ENCODE measurements around the gene LRWD1. TPM values are rescaled to one million over a fixed set of nuclear protein-coding genes. Genes with fewer than 3 reads are reported as not detected.

LRWD1 gene
- total RNA-seq (2014; rRNA removed; shearing (Covaris generic); ENCODE audit: low replicate concordance), result 35.4 and 47.4 TPM in 2 replicates

DNA sequence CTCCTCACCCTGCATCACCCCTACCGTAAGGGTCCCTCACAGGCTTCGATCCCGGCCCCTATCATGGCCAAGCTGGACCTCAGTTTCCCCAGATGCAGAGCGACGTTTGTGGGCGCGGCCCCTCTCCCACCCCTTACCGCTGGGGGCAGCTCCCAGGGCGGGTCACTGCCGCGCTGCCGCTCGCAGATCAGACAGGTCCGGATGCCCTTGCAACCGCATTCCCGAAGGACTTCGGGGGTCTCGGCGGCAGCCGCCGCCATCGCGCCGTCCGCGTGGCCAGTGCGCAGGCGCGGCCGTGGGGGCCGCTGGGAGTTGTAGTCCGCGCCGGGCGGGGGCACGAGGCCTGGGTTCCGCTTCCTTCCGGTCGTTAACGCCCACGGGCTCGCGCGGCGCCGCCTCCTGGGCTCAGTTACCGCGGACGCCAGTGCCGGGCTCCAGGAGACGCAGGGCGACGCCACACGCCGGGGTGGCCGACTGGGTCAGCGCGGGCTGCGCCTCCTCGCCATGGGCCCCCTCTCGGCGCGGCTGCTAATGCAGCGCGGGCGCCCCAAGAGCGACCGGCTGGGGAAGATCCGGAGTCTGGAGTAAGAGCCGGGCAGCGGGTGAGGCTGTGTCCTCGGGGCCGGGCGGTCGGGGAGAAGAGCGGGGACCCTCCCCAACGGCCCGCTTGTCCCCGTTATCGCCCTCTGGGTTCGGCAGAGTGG lies at the start of gene LRWD1, which contains the start of gene ALKBH4:
LRWD1 (plus strand) TSS at position 408 of the 704 bp plus-strand sequence; CDS start at position 505, 97 bp downstream.
ALKBH4 (minus strand) TSS at position 287 of the 704 bp plus-strand sequence; CDS start at position 260, 27 bp downstream.
- in situ Hi-C loops (cut with HindIII; ENCODE audit: low pct_unique_long_range_greater_than_20kb, low sequenced_read_pairs), result no loop called here
- DNase-seq (ENCODE audit: low read depth), result peak; percentile 81

DNA sequence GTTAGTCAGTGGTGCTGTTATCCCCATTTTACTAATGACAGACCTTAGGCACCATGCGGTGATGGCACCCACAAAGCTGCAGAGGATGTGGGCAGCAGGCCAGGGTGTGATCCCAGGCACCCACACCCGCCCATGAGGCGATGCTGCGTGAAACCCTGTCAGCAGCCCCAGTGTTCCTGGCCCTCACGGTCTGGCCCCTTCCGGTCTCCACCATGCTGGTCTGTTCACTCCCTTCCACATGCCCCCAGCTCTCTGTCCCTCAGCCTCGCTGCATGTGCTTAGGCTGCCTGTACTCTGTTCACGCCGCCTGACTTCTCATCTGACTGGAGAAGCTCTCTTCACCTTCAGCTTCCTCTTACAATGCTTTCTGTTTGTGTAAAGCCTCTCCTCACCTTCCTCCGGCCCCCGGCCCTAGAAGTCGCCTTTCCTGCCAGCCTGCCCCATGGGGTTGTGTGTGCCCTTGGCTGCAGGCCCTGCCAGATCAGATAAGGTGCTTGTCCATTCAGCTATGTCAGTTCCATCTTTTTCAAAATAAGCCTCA lies 49.0 kb upstream of the LRWD1 start:
- no peak for DNase-seq (ENCODE audit: low read depth)
- in situ Hi-C loops (cut with HindIII; ENCODE audit: low pct_unique_long_range_greater_than_20kb, low sequenced_read_pairs), result no loop called here

DNA sequence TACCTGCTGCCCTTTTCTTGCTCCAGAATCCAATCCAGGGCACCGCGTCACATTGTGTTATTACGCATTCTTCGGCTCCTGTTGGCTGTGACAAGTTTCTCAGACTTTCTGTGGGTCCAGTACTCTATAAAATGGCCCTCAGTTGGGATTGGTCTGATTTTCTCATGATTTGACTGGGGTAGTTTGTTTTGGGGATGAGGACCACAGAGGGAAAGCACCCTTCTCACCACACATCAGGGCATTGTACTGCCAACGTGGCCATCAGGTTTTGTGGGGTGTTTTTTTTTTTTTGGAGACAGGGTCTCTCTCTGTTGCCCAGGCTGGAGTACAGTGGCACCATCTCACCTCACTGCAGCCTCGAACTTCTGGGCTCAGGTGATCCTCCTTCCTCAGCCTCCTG lies 48.4 kb upstream of the LRWD1 start:
- DNase-seq (ENCODE audit: low read depth), result no peak
- in situ Hi-C loops (cut with HindIII; ENCODE audit: low pct_unique_long_range_greater_than_20kb, low sequenced_read_pairs), result no loop called here

DNA sequence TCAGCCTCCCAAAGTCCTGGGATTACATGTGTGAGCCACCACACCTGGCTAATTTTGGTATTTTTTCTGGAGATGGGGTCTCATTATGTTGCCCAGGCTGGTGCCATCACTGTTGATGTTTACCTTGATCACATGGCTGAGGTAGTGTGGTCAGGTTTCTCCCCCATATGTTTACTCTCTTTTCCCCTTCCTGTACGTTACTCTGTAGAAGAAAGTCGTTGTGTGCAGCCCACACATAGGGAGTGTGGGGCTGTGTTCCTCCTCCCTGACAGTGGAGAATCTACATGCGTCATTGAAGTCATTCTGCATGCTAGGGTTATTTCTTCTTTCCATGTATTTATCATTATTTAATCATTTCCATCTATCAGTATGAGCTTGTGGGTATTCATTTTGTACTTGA lies 47.7 kb upstream of the LRWD1 start:
- in situ Hi-C loops (cut with HindIII; ENCODE audit: low pct_unique_long_range_greater_than_20kb, low sequenced_read_pairs), result no loop called here
- DNase-seq (ENCODE audit: low read depth), result no peak

DNA sequence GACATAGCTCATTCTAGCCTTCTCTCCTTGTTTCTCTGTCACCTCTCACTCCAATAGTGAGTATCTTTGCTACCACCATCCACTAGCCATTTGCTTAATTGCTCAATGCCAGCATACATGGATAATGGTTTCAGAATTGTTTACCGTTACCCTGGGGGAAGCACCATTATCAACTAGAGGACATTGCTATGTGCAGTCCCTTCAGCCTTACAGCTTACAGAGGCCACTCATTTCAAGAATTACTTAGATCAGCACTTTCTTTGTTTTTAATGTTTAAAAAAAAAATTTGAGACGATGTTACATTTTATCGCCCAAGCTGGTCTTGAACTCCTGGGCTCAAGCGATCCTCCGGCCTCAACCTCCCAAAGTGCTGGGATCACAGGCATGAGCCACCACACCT lies 46.2 kb upstream of the LRWD1 start:
- DNase-seq (ENCODE audit: low read depth), result no peak
- in situ Hi-C loops (cut with HindIII; ENCODE audit: low pct_unique_long_range_greater_than_20kb, low sequenced_read_pairs), result no loop called here

DNA sequence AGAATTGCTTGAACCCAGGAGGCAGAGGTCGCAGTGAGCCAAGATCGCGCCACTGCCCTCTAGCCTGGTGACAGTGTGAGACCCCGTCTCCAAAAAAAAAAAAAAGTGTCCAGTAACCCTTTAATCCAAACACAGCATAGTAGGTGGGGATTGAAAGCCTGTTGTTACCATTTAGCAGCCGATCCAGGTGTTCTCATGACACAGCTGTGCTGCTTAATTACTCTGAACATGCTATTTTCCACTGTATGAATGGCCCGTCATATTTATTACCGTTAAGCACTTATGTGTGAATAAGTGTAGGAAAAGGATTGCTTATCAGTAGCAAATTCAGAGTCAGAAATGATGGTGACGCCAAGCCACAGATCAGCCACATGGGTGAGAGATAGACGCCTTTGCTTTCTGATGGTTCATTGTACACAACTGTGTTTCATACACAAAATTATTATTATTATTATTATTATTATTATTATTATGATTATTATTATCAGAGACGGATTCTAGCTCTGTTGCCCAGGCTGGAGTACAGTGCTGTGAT lies 43.0 kb upstream of the LRWD1 start:
- in situ Hi-C loops (cut with HindIII; ENCODE audit: low pct_unique_long_range_greater_than_20kb, low sequenced_read_pairs), result no loop called here
- no peak for DNase-seq (ENCODE audit: low read depth)

DNA sequence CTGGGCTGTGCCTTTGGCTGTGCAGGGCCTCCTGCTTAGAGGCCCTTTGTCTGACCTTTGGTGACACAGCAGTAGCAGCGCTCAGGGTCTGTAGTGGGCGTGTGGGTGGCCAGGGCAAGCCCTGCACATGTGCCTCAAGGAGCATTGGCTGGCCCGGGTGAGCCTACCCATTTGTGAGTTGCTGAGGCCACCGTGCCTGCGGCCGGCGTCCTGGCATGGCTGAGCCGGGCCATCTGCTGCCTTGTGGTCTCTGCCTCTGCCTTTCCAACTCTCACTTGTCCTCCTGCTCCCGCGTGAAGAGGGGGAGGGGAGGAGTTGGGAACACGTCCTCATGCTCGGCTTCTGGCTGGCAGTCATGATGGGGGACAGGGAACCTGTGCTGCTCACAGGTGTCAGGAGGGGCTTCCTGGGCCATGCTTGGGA lies 40.6 kb upstream of the LRWD1 start:
- in situ Hi-C loops (cut with HindIII; ENCODE audit: low pct_unique_long_range_greater_than_20kb, low sequenced_read_pairs), result no loop called here
- DNase-seq (ENCODE audit: low read depth), result no peak

DNA sequence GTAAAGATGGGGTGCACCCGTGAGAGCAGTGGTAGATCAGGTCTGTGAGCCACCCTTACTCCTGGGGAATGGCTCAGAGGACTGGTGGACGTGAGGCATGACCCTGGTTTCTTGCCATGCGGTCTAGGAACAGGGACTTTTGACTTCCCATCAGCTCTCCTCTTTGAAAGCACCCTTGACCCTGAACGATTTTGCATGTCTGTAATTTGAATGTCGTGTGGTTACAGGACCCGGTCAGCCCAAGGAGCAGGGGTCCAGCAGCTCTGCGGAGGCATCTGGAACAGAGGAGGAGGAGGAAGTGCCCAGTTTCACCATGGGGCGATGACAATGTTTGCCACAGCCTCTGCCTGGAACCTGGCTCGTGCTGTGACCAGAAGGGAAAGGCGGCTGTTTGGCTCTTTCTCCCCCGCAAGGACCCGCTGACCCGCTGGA lies 40.0 kb upstream of the LRWD1 start:
- in situ Hi-C loops (cut with HindIII; ENCODE audit: low pct_unique_long_range_greater_than_20kb, low sequenced_read_pairs), result no loop called here
- no peak for DNase-seq (ENCODE audit: low read depth)

DNA sequence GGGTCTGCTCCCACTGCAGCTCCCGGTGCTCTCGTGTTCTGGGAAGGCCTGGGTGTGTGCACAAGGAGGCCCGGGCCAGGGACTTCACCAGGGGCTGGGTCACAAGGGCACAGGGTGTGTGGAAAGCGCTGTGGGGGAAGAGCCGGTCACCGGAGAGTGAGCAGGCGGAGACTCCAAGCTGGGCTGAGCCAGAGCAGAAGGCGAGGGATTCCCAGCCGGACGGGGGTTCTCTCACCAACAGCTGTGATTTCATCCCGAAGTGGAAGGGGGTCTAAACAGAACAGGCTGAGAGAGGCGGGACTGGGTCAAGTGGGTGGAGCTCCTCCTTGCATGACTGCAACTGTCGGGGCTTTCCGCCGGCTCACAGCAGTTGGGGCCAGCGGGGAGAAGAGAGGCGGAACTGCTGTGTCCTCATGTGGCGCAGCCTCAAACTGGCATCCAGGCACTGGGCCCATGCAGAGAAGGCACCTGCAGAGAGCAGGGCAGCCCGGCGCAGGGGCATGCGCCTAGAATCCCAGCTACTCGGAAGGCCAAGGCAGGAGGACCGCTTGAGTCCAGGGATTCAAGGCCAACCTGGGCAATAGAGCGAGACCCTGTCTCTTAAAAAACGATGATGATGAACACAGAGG lies 39.0 kb upstream of the LRWD1 start:
- in situ Hi-C loops (cut with HindIII; ENCODE audit: low pct_unique_long_range_greater_than_20kb, low sequenced_read_pairs), result no loop called here
- peak; percentile 75 for DNase-seq (ENCODE audit: low read depth)

DNA sequence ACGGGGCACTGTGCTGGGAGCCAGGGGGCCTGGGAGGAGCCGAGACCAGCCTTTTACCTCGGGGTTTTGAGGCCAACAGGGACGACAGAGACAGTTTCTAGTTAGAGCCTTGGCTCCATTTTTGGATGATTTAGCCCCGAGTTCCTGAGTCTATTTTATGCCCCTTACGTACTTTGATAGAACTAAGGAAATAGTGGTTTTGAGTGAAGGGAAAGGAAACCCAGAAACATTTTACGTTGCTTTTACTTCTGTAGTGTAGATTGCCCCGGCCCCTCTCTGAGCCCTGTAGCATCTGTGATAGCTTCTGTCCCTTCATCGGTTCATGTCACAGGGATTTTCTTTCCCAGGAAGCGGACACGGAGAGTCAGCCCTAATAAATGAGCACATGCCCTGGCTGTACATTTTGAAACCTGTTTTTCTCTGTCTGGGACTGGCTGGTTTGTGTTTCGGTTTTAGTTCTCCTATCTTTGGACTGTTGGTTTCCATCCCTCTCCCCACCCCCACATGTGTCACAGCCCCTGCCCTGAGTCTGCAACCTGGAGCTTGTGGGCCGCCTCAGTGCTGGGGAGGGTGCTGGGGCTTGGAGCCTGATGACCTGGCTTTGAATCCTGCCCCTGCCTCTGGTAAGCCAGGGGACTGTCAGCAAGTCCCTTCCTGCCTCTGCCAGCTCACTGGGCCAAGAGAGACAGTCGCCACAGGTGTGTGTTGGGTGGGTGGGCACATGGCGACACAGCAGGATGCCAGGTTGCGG lies 38.3 kb upstream of the LRWD1 start:
- in situ Hi-C loops (cut with HindIII; ENCODE audit: low pct_unique_long_range_greater_than_20kb, low sequenced_read_pairs), result no loop called here

DNA sequence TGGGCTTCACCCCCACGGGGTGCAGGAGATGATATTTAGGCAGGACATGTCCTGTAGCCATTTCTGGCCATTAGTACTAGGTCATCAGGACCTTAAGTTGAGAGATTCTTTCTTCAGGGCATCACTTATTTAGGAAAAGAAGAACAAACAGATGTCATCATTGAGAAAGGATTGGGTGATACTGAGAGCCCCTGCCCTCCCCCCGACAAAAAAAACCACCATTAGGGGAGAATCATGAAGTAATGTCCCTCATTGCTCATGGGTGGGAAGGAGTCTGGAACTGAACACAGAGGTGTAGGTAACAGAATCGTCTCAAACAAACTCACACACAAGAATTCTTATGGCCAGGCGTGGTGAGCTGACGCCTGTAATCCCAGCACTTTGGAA lies 37.8 kb upstream of the LRWD1 start:
- in situ Hi-C loops (cut with HindIII; ENCODE audit: low pct_unique_long_range_greater_than_20kb, low sequenced_read_pairs), result no loop called here
- no peak for DNase-seq (ENCODE audit: low read depth)

More for the DNA sequence above, 38.3 kb upstream of the LRWD1 start:
- DNase-seq (ENCODE audit: low read depth), result no peak

DNA sequence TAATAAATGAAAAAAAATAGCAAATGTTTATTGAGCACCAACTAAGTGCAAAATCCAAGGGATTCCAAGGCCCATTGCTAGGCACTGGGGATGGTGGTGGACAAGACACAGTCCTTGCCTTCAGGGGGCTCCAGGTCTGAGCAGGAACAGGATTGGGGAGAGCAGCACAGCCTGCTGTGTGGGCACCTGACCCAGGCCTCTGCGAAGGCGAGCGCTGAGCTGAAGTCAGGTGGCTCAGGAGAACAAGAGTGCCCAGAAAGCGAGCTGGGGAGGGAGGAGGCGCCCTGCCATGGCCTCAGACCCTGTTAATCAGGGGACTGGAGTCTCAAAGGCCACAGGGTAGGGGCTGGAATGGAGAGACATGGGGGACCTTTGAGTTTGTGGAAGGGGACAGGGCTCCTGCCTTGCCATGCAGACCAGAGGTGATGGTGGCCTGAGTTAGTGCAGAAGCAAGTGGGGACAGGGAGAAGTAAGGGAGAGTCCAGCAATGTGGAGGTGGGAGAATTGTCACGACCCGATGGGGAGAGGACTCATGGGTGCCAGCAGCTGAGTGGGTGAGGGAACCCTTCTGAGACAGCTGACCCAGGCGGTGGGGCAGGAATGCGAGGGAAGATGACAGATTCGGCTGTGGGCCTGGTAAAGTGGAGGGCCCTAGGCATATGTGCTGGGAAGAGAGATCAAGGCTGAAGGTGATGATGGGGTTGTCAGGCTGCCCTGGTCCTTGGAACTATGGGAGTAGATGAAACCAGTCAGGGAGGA lies 35.5 kb upstream of the LRWD1 start:
- in situ Hi-C loops (cut with HindIII; ENCODE audit: low pct_unique_long_range_greater_than_20kb, low sequenced_read_pairs), result no loop called here

DNA sequence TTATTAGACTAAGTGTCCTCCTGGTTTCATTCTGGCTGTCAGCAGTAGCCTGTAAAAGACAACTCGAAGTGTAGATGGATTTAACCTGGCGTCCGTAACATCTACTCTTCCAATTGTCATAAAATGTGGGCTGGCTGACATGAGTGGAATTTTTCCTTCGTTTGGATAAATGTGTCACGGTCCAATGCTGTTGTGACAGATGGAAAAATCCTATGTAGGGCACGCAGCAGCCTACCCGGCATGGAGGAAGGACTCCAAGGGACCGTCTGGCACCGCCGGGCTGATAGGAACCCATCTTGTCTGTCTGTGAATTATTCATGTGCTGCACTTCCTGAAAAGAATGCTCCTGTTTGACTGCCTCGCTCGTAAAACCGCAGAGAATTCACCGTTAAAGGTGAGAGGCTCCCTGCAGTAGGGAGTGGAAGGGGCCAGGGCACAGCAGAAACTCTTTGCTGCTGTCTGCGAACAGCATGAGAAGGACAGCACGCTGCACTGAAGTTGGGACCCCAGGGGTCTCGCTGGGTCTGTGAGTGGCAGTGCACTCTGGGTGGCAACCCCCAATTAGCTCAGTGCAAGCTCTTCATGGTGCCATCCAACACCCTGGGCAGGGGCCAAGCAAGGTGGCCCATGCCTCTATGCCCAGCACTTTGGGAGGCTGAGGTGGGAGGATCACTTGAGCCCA lies 33.0 kb upstream of the LRWD1 start:
- DNase-seq (ENCODE audit: low read depth), result peak; percentile 86

More for the DNA sequence above, 35.5 kb upstream of the LRWD1 start:
- no peak for DNase-seq (ENCODE audit: low read depth)

DNA sequence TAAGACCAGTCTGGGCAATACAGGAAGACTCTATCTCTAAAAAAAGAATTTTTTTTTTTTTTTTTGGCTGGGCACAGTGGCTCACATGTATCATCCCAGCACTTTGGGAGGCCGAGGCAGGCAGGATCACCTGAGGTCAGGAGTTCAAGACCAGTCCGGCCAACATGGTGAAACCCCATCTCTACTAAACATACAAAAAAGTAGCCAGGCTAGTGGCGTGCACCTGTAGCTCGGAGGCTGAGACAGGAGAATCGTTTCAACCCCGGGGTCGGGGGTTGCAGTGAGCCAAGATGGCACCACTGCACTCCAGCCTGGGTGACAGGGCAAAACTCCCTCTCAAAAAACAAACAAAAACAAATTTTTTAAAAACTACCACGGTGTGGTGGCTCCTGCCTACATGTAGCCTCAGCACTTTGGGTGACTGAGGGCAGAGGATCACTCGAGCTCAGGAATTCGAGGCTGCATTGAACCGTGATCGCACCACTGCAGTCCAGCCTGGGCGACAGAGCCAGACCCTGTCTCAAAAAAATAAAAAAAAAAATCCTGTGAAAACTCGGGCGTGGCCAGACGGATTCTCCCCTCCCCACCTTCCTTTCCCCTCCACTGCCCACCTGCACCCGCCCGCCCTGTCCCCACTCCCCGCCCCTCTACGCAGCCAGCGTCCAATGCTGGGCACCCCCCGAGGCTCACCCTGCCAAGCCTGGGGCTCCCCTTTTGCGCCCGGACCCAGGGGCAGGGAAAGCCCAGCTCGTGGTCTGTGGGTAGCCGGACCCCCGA lies 32.2 kb upstream of the LRWD1 start:
- peak; percentile 49 for DNase-seq (ENCODE audit: low read depth)
- in situ Hi-C loops (cut with HindIII; ENCODE audit: low pct_unique_long_range_greater_than_20kb, low sequenced_read_pairs), result no loop called here

More for the DNA sequence above, 33.0 kb upstream of the LRWD1 start:
- in situ Hi-C loops (cut with HindIII; ENCODE audit: low pct_unique_long_range_greater_than_20kb, low sequenced_read_pairs), result no loop called here

DNA sequence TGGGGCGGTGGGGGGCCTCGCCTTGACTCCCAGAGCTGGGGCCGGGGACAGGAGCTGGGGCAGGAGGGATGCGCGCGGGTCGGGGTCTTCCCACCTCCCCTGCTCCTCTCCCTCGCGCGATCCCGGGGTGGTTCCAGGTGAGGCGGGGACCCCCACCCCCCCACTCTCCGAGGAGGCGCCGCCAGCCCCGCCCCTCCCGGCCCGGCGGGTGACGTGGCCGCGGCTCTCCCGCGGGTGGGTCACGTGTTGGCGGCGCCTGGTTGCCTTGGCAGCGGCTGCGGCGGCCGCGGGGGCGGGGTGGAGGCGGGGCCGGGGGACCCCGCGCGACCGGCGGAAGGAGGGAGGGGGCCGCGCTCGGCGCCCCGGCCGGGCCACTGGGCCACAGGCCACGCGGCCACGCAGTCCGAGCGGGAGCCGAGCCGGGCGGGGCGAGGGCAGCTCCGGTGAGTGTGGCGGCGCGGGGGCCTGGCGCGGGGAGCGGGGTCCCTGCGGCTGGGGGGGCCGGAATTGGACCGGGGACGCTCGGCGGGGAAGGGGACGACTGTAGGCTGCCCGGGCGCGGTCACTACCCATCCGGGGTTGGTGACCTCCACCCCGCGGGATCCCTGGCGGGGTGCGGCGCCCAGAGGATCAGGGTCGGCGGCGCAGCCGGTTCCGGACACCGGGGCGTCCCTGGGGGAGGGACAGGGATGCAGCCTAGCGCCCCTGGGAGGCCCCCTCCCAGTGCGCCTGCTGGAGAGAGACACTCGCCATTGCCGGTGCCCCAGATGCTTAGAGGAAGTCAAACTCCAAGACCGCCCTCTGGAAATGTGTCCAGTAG lies 31.4 kb upstream of the LRWD1 start, which contains the start of gene ORAI2:
ORAI2 (plus strand) TSS at position 357 of the 820 bp plus-strand sequence. CDS start 5,382 bp downstream, outside the sequence.
- DNase-seq (ENCODE audit: low read depth), result peak; percentile 51
- in situ Hi-C loops (cut with HindIII; ENCODE audit: low pct_unique_long_range_greater_than_20kb, low sequenced_read_pairs), result no loop called here

DNA sequence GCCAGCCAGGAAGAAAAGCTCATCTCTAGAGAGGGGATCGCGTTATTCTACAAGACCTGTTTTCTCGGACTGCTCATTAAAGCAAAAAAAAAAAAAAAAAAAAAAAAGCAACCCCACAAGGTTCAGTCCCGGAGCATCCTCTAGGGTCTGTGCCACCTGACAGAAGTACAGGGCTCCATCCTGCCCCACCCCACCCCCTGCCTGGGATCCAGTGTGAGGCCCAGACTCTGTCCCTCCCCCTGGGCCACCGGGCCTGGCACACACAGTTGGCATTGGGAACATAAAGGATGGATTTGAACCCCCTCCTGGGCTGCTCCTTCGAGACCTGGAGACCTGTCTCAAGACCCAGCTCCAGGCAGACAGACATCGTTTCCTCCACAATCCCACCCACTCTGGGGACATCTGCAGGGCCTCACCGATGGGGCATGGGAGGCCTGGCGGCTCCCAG lies 30.7 kb upstream of the LRWD1 start:
- in situ Hi-C loops (cut with HindIII; ENCODE audit: low pct_unique_long_range_greater_than_20kb, low sequenced_read_pairs), result no loop called here
- DNase-seq (ENCODE audit: low read depth), result no peak
